GM21423 (cell line): ENCODE results near the gene CCDC85C.

Experiments used
- ATAC-seq: cut with Tn5 transposase; IDR thresholded peaks from one replicate; pipeline ENCODE4 v1.9.1; 2021; ENCODE audit warnings: mild to moderate bottlenecking, moderate library complexity; ENCODE audit not compliant: unreplicated experiment

CCDC85C gene

DNA sequence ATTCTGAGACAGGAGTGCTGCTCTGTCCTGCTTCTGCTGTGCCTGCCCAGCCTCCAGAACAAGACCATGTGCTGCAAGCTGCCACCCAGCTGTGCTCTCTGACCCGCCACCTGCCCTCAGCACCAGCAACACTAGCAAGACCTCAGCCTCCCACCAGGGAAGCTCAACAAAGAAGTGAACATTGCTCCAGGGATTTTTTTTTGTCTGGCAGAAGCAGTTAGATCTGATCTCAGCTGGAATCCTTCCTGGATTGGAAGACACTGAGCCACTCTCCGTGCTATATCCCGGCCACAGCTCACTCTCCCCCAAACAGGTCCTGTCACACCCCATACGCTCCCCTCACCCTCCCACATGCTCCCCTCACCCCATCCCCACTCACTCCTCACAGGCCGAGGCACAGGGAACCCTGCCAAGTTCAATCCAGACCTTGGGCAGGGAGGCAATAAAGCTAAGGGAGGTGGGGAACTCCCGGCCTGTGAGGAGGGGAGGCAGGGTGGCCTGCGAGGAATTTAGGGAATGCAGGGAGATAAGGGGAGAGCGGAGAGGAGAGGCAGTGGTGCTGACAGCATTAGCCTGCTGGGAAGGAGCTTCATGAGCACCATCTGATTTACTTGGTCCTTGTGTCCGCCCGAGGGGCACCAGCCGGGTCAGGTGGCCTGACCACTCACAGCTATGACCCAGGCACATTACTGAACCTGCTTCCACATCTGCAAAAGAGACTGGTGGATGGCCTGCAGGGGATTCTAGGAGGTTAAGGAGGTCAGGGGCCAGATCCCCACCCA is 29.7 kb downstream of the CCDC85C start:
- no peak for ATAC-seq

DNA sequence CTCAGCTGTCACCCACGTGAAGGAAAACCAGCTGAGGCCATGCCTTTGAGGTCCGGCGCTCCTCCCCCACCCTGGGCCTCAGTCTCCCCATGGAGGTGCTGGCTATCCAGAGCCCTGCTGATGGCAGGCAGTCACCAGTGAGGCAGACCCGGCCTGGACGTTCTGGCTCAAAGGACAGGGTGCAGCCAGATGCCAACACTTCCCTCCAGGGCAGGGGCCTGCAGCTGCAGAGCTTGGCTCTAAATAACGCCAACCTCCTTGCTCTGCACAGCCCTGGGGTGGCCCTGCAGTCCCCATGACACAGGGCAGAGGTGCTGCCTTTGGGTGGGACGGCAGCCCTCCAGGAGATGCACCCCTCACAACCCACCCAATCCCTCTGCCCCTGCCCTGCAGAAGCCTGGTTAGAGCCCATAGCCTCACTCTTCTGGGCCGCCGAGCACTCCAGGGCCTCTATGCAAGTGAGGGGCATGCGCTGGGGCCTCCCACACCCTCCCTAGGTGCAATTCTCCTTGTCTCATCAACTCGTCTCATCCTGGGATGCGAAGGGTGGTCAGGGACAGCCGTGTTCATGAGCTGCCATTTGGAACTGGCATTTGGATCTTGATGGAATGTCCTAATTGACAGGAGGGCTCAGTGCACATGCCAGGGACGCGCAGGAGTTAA is 30.4 kb downstream of the CCDC85C start:
- ATAC-seq = no peak

DNA sequence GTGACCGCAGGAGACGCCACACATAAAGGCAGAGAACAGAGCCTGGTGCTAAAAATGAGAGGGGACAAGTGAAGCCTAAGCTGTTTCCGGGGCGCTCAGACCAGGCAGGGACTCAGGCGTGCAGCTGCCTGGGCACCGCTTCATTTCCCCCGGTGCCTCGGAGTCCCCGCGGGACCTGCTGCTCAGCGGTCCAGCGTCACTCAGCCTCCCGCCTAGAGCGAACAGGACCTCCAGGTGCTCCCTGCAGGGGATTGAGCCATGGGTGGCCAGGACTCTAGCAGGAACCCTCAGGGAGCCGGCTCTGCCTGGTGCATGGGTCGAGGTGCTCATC is 31.0 kb downstream of the CCDC85C start:
- ATAC-seq = no peak

DNA sequence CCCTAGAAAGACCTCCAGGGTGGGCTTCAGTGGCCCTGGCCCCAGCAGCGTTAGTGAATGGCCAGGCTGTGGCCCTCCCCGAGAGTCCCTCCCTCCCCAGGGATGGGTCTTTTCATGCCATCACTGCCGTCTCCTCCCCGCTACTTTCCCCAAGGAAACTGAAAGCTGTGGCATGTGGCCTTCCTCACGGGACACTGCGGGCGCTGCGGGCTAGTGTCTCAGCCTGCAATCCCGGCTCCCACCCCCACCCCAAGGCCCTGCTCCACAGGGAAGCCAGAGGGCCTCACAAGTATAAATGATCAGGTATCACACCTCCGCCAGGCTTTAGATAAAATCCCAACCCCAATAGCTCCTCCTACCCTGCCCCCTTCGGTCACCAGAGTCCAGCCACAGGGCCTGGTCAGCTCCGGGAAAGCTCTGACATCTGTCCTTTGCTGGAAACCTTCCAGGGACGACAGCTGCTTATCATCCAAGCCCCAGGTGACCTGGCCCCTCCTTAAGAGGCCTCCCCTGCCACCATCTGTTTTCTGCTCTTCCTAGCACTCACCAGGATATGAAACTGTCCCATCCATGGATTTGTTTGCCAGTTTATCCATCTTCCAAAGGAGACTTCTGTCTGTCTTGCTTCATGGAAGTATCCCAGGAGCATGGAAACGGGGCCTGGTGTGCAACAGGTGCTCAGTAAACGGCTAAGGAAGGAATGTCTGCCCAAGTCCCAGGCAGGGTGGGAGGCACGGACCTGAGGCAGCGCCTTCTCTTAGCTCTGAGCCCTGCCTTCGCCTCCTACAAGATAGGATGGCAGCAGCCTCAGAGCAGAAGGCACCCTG is 31.6 kb downstream of the CCDC85C start:
- no peak for ATAC-seq

DNA sequence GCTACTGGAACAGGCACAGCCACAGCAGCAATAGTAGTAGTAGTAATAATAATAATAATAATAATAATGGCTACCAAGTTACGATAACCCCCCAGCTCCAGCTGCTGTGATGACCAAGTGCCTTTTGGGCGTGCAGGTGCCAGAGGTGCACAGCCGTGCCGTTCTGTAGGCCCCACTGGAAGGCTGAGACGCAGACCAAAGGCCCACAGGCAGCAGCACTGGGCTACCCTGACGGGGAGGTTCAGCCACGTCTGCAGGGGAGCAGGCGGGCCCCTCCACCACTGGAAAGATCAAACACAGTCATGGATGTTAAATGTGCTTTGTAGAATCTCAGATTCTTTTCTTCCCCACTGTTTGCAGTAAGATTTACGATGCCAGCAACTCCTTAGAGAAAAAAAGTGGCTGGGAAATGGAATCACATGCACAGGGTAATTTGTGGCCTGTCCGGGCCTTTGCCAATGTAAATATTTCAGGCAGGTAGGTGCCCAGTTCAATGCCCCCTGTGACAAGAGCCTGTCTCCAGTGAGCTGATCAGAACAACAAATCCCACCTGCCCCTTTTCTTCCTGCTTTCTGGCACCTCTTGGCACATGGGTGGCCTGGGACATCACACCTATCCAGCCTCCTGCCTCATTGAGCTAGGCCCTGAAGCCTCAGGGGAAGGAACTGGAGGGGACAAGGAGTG is 32.6 kb downstream of the CCDC85C start:
- no peak for ATAC-seq

DNA sequence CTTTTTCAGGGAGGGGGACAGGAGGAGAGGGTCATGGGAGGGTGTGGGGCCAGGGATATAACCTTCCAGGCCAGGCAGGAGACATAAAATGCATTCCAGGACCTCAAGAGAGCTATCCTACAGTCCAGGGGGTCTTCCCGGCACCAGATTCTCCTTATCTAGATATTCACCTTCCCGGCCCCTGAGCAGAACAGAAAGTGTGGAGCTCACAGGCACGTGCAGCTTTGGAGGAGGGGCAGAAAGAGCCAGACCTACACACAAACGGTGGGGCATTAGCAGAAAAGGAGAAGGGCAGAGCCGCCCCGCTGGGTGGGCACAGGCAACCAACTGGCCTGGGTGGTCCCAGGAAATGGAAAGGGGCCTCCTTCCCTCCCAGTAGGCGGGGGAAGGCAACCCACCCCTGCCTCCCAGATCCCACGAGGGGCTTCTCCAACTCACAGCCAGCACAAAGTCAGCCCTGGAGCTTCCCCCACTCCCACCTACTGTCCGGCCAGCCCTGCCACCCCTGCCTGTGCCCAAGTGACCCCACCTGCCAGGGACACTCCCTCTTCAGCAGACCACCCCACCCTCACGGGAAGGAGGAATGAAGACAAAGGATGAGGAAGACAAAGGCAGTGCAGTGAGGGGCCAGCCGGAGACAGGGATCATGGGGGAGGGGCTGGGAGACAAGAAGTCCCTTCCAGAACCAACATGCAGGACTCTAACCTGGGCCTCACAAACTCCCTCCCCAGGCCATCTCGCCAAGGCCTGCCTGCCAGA is 33.3 kb downstream of the CCDC85C start:
- ATAC-seq = no peak

DNA sequence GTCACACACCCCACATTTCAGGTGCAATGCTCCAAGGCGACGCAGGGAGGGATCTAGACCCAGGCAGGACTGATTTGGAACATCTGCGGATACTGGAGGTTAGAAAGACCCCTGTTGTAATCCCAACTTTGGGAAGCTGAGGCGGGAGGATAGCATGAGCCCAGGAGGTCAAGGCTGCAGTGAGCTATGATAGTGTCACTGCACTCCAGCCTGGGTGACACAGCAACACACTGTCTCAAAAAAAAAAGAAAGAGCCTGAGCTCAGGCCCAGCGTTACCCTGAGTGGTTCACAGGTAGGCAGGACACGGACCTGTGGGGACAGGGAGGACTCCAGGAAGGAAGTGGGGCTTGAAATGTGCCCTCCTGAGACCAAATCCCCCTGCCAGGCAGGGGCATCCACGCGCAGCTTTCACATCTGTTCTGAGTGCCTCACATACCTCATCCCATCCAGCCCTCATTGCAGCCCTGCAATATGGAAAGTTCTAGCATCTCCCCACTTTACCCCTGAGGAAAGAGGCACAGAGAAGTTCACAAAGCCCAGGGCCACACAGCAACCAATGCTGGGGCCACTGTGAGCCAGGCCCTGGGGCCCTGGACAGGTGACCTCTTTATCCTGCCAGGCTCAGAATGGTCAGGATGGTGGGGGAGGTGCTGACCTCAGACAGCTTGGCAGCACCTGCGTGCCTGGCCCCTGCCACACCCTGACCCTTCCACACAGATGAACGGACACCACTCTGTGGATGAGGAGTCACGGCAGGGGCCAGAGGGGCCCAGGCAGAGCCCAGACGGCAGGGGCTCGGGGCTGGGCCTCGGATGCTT is 34.1 kb downstream of the CCDC85C start:
- no peak for ATAC-seq

DNA sequence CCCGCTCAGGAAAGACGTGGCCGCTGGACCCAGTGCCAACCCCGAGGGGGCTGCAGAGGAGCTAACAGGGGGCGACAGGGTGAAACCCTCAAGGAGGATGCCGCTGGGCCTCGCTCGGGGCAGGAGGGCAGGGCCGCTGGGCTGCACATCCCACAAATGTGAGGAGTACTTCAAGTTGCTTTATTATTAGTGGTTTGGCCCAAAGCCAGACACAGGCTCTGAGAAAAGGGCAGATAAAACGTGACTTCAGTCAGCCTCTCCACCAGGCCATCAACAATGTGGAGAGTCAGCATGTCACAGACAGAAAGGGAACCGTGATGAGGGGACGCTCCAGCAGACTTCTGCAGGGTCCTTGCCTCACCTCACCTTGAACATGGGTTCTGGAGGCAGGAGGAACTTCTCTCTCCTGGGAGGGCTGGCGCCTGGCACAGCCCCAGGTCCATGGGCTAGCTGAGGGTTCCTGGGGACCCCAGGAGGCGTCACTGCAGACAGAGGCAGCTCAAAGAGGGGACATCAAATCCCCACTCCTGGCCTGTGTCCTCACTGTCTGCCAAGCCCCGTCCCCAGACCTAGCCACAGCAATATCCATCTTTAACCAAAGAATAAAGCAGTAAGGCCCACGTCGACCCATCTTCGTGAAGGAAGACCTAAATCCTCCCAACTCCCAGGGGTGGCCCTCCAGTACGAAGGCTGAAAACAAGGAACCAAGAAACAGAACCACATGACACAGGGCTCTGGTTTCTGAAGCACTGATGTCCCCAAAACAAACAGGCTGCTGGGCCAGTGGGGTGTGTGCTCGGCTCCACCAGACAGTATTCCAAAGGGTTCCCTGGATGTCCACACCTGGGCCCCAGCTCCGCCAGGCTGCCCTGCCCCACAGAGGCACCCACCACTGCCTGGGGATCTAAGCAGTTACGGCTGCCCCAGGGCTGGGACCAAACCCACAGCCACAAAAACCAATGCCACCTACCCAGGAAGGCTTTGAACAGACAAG is 35.1 kb downstream of the CCDC85C start:
- no peak for ATAC-seq

DNA sequence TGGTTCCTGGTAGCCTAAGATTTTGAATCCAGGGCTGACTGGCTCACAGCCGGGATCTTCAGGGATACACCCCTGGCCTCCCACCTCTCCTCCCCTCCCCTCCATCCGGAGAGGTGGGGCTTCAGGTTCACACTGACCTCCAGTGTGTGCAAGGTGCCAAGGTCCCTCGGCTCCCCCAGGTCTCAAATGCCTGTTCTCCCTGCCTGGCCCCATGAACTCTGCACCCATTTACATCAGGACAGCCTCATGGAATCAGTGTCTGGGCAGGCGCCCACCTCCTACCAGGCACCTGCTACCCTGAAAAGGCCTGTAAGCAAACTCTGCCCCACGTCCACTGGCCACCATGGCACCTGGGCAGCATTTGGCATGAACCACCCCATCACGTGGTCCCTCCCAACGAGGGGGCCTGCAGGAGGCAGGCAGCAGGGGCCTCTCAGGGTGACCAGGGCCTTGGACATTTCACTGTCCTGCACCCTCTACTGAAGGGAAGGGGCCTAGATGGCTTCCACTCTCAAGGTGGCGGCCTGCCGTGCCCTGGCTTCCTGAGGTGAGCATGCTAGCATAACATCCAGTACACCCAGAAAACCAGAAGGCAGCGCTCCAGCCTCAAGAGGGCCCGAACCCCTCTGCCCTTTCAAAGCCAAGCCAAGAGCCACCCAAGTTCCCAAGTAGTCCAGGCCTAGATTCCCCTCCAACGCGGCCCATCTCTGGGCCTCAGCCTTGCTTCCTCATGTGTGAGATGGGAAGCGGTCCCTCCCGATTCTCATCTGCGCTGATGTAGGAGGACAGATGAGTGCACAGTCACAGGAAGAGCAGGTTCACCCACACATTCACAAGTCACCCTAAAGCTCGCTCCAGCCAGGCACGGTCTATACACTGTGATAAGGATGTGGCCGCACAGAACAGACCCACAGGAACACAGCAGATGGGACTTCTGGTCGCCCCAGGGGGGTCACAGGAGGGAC is 37.3 kb downstream of the CCDC85C start:
- no peak for ATAC-seq

DNA sequence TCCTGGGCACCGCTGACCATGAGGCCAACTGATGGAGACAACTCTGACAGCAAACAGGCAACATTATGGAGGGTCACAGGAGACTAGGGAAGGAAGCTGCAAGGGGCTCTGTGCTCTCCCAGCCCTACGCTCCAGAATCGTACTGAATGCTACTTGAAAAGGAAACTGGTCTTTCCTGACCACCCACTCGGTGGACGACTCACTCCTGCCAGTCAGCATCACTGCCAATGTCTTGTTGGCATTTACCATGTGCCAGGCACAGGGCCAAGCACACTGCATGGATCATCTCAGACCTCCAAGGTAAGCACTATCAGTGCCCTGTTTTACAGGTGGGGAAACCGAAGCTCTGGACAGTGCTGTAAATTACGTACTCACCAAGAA is 38.0 kb downstream of the CCDC85C start:
- no peak for ATAC-seq

DNA sequence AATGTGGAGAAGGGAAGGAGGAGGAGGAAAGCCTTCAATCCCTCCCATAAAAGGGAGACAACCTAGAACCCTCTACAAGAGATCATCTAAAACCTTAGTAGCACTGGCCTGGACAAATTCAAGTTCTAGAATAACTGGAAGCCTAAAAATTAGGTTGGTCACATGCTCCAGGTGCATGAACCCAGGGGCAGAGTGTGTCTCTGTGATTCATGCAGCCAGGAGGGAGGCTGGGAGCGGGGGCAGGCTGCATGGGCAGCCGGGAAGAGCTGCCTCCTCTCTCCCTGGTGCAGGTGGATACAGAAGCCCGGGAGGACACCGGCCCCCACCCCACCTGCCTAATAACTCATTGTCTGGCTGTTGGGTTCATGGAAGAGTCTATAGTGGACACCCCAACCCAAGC is 38.6 kb downstream of the CCDC85C start:
- no peak for ATAC-seq

DNA sequence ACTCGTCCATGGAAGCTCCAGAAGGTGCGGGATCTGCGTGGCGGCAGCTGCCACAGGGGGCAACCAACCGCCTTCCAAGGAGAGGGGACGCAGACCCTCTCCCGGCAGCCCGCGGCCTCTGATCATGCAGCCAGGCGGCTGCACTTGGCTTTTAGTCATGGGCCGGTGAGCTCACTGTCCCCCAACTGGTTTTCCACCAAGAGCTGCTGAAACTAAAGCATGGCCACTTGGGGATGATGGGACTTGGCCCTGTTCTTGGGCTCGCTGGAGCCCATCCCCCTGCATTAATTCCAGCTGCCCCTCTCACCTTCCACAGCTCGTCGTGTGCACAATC is 39.1 kb downstream of the CCDC85C start:
- ATAC-seq = no peak

DNA sequence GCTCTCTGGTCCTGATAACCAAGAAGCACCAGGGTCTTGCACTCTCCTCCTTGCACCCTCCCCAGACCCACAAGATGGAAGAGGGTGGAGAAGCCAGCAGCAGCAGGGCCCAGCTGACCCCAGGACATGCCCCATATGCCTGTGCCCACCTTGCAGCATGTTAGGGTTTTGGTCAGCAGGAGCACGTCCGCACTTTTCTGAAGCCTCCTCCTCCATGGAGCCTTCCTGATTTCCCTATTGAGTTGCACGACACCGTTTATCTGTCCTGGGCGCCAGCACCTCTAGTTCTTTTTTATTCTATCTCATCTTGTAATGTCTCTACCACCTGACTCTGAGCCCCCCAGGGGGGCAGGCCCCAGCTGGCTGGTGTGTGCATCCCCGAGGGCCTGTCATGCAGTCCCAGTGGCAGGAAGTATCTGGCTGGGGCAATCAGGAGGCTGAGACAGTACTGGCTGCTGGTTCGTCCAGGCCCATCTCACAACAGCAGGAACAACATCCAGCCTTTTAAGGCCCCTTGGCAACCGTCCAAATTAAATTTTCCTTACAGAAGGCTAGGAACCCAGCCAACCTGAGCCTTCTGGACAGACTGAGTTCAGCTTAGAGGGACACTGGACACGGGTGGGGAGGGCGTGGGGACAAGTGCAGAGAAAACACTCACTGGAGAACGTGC is 39.6 kb downstream of the CCDC85C start:
- ATAC-seq = no peak

DNA sequence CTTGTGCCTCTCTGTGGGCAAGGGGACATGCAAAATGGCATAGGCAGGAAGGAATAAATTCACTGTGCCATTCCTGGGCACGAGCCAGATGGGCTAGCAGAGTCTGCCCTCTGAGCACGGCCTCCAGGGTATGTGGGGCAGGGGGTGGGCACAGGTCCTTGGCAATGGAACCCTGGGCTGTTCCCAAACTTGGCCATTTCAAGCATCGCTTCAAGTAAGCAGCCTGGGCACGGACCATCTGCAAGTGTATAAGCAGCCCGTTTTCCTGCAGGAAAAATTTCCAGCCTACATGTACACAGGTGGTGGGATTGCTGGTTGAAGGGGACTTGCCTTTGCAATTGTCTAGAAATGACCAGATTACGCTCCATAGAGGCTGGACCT is 40.3 kb downstream of the CCDC85C start:
- ATAC-seq = no peak

DNA sequence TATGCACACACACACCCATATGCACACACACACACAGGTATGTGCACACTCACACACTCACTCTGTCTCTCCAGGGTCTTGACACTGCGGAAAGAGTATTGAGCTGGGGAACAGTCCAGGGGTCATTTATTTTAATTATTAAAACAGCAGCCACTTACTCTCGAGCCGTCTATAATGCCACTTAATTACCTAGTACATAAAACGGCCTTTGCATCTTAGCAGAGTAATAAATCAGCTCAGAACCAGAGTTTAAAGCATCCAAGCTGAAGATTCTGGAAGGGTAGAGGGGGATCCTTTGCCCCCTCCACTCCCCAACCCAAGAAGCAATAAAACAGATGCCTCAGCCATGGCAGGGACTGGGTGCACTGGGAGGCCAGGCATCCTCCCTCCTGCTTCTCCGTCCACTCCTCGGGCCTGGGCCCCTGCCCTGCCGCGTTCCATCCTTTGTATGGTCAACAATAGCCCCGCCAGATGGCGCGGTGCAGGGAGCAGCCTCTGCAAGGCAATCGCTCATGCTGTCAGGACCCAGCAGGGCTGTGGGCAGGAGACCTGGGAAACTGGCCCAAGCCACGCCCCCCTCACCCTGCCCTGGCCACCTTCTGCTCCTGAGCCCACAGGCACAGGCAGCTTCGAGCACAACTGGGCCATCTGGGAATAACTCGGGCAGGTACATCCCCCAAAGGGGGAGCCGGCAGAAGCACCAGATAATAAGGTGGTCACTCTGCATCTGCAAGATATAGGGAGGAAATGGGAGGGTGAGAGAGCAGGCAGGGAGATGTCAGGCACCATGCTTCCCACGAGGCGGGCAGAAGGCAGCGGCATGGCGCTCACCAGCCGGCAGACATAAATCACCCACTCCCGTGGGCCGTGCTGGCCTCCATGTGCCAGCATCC is 40.9 kb downstream of the CCDC85C start:
- ATAC-seq = no peak

DNA sequence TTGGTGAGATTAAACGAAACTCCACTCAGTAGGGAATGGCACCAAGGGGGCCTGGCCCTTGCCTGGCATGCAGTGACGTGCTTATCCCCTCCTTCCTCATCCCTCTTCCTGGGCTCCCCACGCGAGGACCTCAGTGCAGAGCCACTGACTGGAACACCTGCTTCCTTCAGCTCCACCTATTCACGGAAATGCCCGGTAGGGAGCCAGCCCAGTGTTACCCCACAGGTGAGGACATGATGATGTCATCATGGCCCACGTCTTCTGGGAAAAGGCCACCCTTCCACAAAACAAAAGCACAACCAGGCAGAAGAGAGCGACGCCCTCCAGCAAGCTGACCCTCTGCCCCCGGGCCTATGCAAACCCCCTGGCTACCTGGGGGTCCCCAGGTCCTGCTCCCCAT is 42.1 kb downstream of the CCDC85C start:
- ATAC-seq = no peak
